Stimulated activated CD4-positive, alpha-beta T cell treated with anti-CD3 and anti-CD28 coated beads, Interleukin-1b, Interleukin-23, amount 100 ng/mL, for 1 hour (primary cell): ENCODE results near the gene LCLAT1.

Experiments
- DNase-seq, 2 donors: peaks; one replicate each; pipeline ENCODE4 v3.0.0-alpha.2; 2020; ENCODE audit warnings: low read depth in 2 of 2

The LCLAT1 gene

DNA sequence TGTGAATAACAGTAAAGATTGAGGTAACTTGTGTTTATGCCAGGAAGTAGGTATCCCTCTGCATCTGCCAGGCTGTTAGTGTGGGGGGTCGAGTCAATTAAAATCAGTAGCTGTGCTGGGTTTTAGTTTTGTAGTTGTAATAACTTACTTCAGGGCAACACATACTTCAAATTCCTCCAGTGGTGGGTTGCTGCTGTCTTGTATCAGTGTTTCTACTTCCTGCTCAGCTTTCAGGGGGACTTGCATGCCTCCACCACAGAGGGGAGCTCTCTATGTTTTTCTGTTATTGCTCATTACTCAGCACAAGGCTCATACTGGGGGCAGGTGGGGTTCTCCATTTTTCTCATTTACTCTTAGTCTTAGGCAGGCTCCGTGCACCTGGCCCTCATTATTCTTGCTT is 223.4 kb downstream of the LCLAT1 start:
- DNase-seq: no peak

DNA sequence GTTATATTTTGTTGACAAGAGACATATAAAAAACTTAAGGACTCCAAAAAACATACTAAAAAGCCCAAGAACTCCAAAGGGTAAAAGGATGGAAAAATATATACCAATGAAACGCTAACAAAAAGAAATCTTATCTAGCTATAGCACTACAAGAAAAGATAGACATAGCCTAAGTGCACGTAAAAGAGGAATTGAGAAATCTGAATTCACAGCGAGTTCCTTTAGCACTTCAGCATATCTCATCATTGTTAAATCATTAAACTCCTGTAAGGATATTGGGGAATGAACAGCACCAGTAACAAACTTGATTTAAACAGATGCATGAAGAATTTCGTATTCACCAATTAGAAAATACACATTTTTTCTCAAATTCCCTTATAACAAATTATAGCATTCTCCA is 226.1 kb downstream of the LCLAT1 start:
- no peak for DNase-seq

DNA sequence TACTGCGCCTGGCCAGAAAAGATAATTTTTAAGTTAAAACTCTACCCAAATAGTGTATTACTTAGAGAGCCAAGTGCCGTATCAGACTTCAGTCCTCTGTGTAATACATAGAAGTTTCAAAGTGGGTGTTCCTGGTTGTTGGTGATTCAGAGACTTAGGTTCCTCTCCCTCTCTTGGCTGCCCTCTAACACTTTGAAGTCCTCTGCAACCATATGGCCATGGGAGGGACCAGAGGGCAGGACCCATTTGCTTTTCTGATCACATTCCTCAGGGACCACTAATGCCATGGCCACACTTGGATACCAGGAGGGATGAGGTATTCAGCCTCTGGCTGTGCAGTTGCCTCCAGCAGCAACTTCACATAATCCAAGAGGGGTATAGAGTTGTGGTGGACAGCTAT is 228.7 kb downstream of the LCLAT1 start:
- no peak for DNase-seq

DNA sequence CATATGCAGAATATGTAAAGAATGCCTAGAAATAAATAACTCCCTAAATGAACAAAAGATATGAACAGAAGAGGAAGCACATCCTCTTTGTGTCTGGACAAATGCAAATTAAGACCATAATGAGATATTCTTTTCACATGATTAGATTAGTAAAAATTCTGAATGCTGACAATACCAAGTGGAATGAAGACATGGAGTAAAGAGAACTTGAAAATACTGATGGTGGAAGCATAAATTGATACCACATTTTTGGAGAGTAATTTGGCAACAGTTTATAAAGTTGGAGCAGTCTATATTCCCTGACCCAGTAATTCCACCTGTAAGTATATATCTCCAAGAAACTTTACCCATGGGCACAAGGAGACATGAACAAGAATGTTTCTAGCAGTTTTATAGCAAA is 230.2 kb downstream of the LCLAT1 start:
- no peak for DNase-seq

GRCh38 chr2:30677861-30678385 is 230.9 kb downstream of the LCLAT1 start:
- DNase-seq: no peak

GRCh38 chr2:30678410-30679137 is 231.5 kb downstream of the LCLAT1 start:
- no peak for DNase-seq

DNA sequence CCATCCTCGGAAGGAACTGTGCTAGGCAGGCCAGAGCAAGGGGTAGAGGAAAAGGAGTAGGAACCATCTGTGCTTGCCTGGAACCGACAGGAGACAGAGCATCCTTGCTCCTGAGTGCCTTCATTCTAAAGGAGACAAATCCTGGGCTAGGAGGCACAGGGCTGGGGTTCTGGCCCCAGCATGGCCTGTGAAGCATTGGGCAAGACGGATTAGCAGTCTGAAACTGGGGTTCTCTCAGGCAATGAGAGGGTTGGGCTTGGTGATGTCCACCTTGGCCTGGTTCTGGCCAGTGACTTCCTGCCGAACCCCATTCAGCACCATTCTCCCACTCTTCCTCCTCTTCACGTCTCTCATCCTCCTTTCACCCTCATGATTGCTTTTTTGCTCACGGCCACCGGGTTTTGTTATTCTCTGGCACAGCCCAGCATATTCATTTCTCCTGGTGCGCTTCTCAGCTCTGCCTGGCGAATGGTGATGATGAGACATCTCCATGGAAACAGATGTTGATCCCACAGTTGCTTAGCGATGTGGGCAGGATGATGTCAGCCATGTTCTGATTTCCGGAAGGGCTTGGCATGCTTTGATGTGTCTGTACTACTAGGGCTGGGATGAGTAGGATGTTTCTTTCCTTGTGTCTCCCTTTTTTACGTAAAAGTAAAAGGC is 232.5 kb downstream of the LCLAT1 start:
- no peak for DNase-seq

GRCh38 chr2:30680121-30680520 is 233.1 kb downstream of the LCLAT1 start:
- no peak for DNase-seq

- no peak for DNase-seq
Observed at GRCh38 chr2:30681022-30681421, 234.0 kb downstream of the LCLAT1 start.

- no peak for DNase-seq
Observed at GRCh38 chr2:30683236-30683956, 236.3 kb downstream of the LCLAT1 start.

DNA sequence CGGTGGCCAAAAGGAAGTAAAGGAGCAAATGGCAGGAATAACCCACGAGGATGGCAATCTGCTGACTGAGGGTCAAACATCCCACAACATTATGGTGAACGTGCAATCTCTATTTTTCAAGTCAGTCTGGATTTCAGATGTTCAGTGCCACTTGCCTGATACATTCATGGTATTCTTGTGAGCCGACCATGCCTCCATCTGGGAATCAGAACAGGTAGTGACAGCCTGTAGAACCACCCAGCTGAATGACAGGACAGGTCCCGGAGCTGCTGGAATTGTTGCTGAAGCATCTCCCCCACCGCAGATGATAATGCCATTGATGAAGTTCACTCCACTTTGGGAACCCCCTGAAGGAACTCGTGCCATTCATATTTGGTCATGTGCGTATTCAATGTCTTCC is 237.0 kb downstream of the LCLAT1 start:
- no peak for DNase-seq

- DNase-seq: no peak
Observed at GRCh38 chr2:30684516-30684915, 237.5 kb downstream of the LCLAT1 start.

DNA sequence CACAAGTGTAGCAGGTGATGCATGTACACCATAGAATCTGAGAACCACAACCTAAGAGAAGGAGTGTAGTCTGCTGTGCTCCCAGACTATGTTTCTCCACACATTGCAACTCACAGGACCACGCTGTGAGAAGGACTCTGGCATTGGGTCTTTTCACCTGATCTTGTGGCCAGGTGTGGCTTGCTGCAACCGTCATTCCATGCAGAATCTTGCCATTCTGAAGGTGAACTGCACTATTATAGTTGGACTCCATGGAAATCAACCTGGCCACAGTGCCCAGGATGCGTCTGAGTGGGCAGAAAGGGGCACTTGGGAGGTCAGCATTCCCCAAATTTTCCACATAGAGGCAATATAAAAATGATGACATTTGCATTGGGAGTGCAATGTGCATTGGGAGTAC is 237.9 kb downstream of the LCLAT1 start:
- no peak for DNase-seq

- no peak for DNase-seq
Observed at GRCh38 chr2:30686000-30686399, 239.0 kb downstream of the LCLAT1 start.

DNA sequence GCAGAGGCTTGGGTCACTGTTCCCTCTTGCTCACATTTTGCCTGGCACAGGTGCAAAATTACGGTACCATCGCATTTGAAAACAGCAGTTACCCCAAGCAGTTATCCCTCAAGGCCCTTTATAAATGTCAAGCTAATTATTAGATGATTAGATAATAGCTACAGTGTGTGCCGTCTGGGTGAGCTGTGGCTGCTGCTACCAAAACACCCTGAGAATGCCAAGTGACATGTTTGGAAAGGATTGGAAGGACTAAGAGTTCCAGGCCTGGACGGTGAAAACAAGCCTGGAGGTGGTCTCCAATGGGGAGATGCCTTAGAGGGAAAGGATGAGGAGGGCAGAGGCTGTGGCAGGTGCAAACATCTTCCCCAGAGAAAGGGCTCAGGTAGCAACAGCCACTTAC is 239.6 kb downstream of the LCLAT1 start:
- no peak for DNase-seq

- DNase-seq: no peak
Observed at GRCh38 chr2:30688956-30689401, 241.9 kb downstream of the LCLAT1 start.

- no peak for DNase-seq
Observed at GRCh38 chr2:30689496-30690125, 242.6 kb downstream of the LCLAT1 start.

GRCh38 chr2:30690126-30690561 is 243.1 kb downstream of the LCLAT1 start:
- no peak for DNase-seq

DNA sequence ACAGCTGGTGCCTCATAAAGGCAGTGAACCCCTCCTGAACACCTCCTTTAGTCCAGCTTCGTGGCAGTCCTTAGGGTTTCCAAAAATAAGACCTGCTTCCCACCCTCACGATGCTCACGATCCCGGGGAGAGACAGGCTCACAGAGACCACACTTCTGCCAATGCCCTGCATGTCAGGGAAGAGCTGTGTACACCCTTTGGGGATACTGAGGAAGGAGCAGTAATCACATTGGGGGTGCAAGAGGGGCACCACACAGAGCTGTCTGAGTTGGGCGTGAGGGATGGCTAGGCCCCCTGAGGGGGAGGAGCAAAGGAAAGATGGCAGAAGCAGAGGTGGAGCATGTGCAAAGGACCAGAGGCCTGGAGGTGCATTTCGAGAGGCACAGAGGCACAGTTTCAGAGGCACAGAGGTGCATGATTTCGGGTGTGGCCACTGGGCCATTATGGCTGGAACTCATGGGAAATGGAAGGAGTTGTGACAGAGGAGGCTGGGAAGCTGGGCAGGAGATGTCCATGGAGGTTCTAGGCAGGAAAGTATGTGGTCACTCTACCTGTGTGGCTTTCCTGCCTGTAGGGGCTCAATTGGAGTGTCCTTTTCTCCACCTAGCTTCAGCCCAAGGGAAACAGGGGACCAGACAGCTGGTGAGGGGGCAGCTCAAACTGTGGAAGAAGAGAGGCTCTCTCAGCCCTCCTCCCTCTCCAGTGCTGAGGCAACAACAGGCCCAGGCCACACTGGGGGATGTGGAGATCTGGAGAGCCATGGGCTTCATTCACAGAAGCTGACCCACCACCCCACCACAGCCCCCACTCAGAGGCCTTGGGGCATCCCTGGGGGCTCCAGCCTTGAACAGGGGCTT is 244.3 kb downstream of the LCLAT1 start:
- DNase-seq: no peak

DNA sequence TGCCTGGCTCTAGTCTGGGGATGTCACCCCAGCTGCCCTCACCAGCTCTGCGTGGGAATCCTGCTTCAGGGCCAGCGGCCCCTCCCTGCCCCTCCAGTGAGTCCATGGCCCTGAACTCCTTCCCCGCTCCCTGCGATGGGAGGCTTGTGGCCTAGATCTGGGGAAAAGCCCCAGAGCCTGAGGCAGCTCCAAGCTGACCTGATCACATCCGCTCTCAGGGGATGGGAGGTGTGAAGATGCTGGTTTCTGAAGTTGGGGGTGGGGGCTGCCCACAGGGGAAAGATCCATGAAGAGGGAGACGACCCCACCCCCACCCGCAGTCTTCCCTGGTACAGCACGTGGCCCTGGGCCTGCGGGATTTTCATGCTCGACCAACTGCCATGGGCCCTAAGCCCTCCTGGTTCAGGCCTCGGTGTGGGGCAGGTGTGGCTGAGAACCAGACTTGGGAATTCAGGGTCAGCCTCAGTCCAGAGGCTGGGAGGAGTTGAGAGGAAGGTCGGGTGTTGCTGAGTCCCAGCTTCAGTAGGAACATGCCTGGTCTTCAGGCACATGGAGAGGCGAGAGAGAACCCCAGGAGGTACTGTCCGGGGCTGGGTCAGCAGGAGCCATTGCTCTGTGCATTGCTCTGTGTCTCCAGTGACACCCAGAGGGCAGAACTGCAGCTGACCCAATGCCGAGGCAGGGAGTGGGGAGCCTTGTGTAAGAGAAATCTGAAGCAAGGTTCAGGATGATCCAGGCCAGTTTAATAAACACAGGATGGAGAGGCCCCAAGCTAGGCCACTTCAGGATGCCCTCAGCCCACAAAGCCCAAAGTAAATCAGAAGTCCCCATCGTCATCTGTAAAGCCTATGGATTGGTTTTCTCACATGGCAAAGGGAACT is 245.1 kb downstream of the LCLAT1 start:
- DNase-seq: no peak
